Activated CD4-positive, alpha-beta memory T cell treated with anti-CD3 and anti-CD28 coated beads for 36 hours (primary cell): Measurements from ENCODE around the gene TNFRSF19. TPM values are rescaled to one million over a fixed set of nuclear protein-coding genes. Genes with fewer than 3 reads are reported as not detected.
"Not testable (repeated sequence)": the region's sequence is repeated elsewhere in the genome, so short reads cannot be mapped to it uniquely, and the experiment has no call there.

Experiments
- CTCF ChIA-PET: fragments of 350-600 bp; sonication (Branson Sonifier 250); formaldehyde crosslinking; loops from one replicate; lab custom pipeline; 2021; ENCODE audit warnings: antibody characterized with exemption, inconsistent platforms; lab: Charles Lee
- POLR2A ChIA-PET: fragments of 350-600 bp; sonication (Branson Sonifier 250); formaldehyde crosslinking; loops from one replicate; lab custom pipeline; 2021; ENCODE audit warnings: antibody characterized with exemption; lab: Charles Lee
- DNase-seq: peaks from one replicate; pipeline ENCODE4 v3.0.0-alpha.2; 2020
- H3K27ac Mint-ChIP-seq: one replicate; pipeline ENCODE4 v1.8.0; 2021; ENCODE audit warnings: mixed read lengths
- H3K27me3 Mint-ChIP-seq: one replicate; pipeline ENCODE4 v1.8.0; 2021; ENCODE audit warnings: mixed read lengths
- H3K36me3 Mint-ChIP-seq: one replicate; pipeline ENCODE4 v1.8.0; 2021; ENCODE audit warnings: mixed read lengths
- H3K4me1 Mint-ChIP-seq: one replicate; pipeline ENCODE4 v1.8.0; 2021; ENCODE audit warnings: low read depth, mixed read lengths
- H3K4me3 Mint-ChIP-seq: one replicate; pipeline ENCODE4 v1.8.0; 2021; ENCODE audit warnings: mild to moderate bottlenecking, mixed read lengths
- H3K9me3 Mint-ChIP-seq: one replicate; pipeline ENCODE4 v1.8.0; 2021; ENCODE audit warnings: mixed read lengths
- intact Hi-C: fragments of 100-400 bp; cut with micrococcal nuclease; formaldehyde crosslinking; loops from one replicate; pipeline ENCODE4 v1.15.1; 2023
- total RNA-seq, 2 experiments: library from RNA; stranded (reverse); gene quantifications; one replicate each; pipeline ENCODE4 v1.2.3, GENCODE V29; 2021

TNFRSF19 gene
- total RNA-seq, 2 experiments from 2014 or later, result not detected

GRCh38 chr13:23673867-23674605 lies 103.8 kb downstream of the TNFRSF19 start:
- DNase-seq, result no peak
- Mint-ChIP-seq H3K36me3 (no peaks in the 10 kb centered on the region), H3K27me3 (peaks cover 13% of the 10 kb centered on the region), H3K4me1 (peaks cover 13% of the 10 kb centered on the region), H3K9me3 (no peaks in the 10 kb centered on the region), H3K4me3 (no peak overlapping the region), H3K27ac (no peak overlapping the region)
- ChIA-PET POLR2A (no interaction called here), CTCF (no interaction called here)
- intact Hi-C loops, result no loop called here

- Mint-ChIP-seq H3K9me3 (no peaks in the 10 kb centered on the region), H3K27me3 (peaks cover 12% of the 10 kb centered on the region), H3K36me3 (no peaks in the 10 kb centered on the region), H3K4me1 (peaks cover 19% of the 10 kb centered on the region), H3K27ac (no peak overlapping the region), H3K4me3 (no peak overlapping the region)
- CTCF ChIA-PET, result no interaction called here
- DNase-seq, result peak; percentile 45
- POLR2A ChIA-PET, result no interaction called here
- intact Hi-C loops, result loop anchor here (5.0 kb wide), 1 partner anchor 77 kb away; no protein-coding TSS in a partner anchor
These were observed 104.8 kb downstream of the TNFRSF19 start for GRCh38 chr13:23674795-23675640.

GRCh38 chr13:23677679-23678288 lies 107.6 kb downstream of the TNFRSF19 start:
- H3K36me3 Mint-ChIP-seq, POLR2A ChIA-PET, H3K27ac Mint-ChIP-seq, H3K27me3 Mint-ChIP-seq, H3K9me3 Mint-ChIP-seq, H3K4me3 Mint-ChIP-seq, DNase-seq: not testable (repeated sequence)
- CTCF ChIA-PET, result interaction anchor here (1.7 kb wide), 1 partner anchor 283 kb away, joined by 3 read pairs; no protein-coding TSS in a partner anchor
- intact Hi-C loops, result loop anchor here (5.0 kb wide), 1 partner anchor 75 kb away; no protein-coding TSS in a partner anchor
- peaks cover 19% of the 10 kb centered on the region for H3K4me1 Mint-ChIP-seq

GRCh38 chr13:23678795-23679194 lies 108.6 kb downstream of the TNFRSF19 start:
- H3K4me3 Mint-ChIP-seq, result no peak overlapping the region
- peaks cover 5% of the 10 kb centered on the region for H3K9me3 Mint-ChIP-seq
- intact Hi-C loops, result loop anchor here (5.0 kb wide), 1 partner anchor 74 kb away; no protein-coding TSS in a partner anchor
- no peak overlapping the region for H3K27ac Mint-ChIP-seq
- ChIA-PET CTCF (no interaction called here), POLR2A (no interaction called here)
- no peak for DNase-seq
- peaks cover 1% of the 10 kb centered on the region for H3K36me3 Mint-ChIP-seq
- H3K27me3 Mint-ChIP-seq, result peaks cover 9% of the 10 kb centered on the region
- peaks cover 19% of the 10 kb centered on the region for H3K4me1 Mint-ChIP-seq

GRCh38 chr13:23679220-23679619 lies 109.0 kb downstream of the TNFRSF19 start:
- no peak overlapping the region for H3K4me3 Mint-ChIP-seq
- no peak overlapping the region for H3K27ac Mint-ChIP-seq
- peak; percentile 34 for DNase-seq
- CTCF ChIA-PET, result no interaction called here
- H3K27me3 Mint-ChIP-seq, result peaks cover 8% of the 10 kb centered on the region
- H3K4me1 Mint-ChIP-seq, result peaks cover 19% of the 10 kb centered on the region
- POLR2A ChIA-PET, result no interaction called here
- peaks cover 7% of the 10 kb centered on the region for H3K9me3 Mint-ChIP-seq
- peaks cover 3% of the 10 kb centered on the region for H3K36me3 Mint-ChIP-seq
- intact Hi-C loops, result loop anchor here (5.0 kb wide), 1 partner anchor 73 kb away; no protein-coding TSS in a partner anchor

DNA sequence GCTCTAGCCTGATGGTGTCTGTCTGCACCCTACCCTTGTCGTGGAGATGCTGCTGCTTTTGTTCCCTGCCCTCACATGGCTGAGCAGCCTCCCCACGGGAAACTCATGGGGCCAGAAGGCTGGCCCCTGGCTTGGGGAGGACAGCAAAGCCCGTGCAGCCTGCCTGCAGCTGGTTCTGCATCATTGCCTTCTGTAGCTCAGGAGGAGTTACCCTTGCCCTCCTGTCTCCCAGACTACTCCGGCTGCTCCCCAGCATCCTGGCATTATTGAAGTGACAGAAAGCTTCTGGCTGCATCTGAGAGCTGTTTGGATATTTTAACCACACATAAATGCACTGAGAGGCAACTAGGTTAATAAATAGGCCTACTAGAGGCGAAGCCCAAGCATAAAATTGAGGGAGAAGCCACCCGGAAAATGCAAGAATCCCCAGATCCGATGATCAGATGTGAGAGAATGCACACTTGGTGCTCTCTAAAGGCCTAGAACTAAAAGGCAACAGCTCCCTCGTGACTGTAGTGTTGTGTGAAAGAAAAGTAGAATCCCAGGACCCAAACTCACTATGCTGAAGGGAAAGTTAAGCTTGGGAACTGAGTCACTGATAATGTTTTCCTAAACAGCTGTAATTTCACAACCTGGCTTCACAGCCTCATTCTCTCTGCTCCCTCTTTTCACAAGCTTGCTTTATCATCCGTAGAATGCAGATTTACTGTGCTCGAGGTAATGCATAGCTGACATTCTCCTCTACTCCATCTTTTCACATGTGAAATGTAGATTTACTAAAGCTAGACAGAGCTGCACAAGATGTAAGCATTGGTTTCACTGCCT lies 110.8 kb downstream of the TNFRSF19 start:
- Mint-ChIP-seq H3K4me1 (peaks cover 10% of the 10 kb centered on the region), H3K9me3 (peaks cover 22% of the 10 kb centered on the region), H3K36me3 (peaks cover 4% of the 10 kb centered on the region), H3K4me3 (no peak overlapping the region), H3K27ac (no peak overlapping the region), H3K27me3 (peaks cover 8% of the 10 kb centered on the region)
- intact Hi-C loops, result no loop called here
- no peak for DNase-seq
- CTCF ChIA-PET, result no interaction called here
- POLR2A ChIA-PET, result interaction anchor here (0.6 kb wide), 1 partner anchor 25 kb away, joined by 3 read pairs; no protein-coding TSS in a partner anchor

GRCh38 chr13:23683084-23683483 lies 112.9 kb downstream of the TNFRSF19 start:
- peaks cover 4% of the 10 kb centered on the region for H3K36me3 Mint-ChIP-seq
- no peak overlapping the region for H3K4me3 Mint-ChIP-seq
- CTCF ChIA-PET, result no interaction called here
- H3K27me3 Mint-ChIP-seq, result peaks cover 4% of the 10 kb centered on the region
- DNase-seq, result no peak
- H3K27ac Mint-ChIP-seq, result no peak overlapping the region
- intact Hi-C loops, result no loop called here
- peaks cover 23% of the 10 kb centered on the region for H3K9me3 Mint-ChIP-seq
- POLR2A ChIA-PET, result interaction anchor here (0.8 kb wide), 1 partner anchor 15 kb away, joined by 3 read pairs; no protein-coding TSS in a partner anchor
- H3K4me1 Mint-ChIP-seq, result peaks cover 10% of the 10 kb centered on the region

GRCh38 chr13:23684647-23685046 lies 114.4 kb downstream of the TNFRSF19 start:
- ChIA-PET POLR2A (no interaction called here), CTCF (no interaction called here)
- no peaks in the 10 kb centered on the region for H3K4me1 Mint-ChIP-seq

GRCh38 chr13:23685416-23685815 lies 115.2 kb downstream of the TNFRSF19 start:
- CTCF ChIA-PET, result no interaction called here
- H3K9me3 Mint-ChIP-seq, result peaks cover 23% of the 10 kb centered on the region
- POLR2A ChIA-PET, result no interaction called here
- no peak overlapping the region for H3K4me3 Mint-ChIP-seq
- no peak overlapping the region for H3K27ac Mint-ChIP-seq
- intact Hi-C loops, result no loop called here
- DNase-seq, result no peak
- H3K36me3 Mint-ChIP-seq, result peaks cover 4% of the 10 kb centered on the region
- peaks cover 4% of the 10 kb centered on the region for H3K27me3 Mint-ChIP-seq
- no peaks in the 10 kb centered on the region for H3K4me1 Mint-ChIP-seq

More at GRCh38 chr13:23684647-23685046, 114.4 kb downstream of the TNFRSF19 start:
- intact Hi-C loops, result no loop called here
- Mint-ChIP-seq H3K4me3 (no peak overlapping the region), H3K27me3 (peaks cover 4% of the 10 kb centered on the region), H3K27ac (no peak overlapping the region), H3K36me3 (peaks cover 4% of the 10 kb centered on the region), H3K9me3 (peaks cover 23% of the 10 kb centered on the region)
- no peak for DNase-seq

DNA sequence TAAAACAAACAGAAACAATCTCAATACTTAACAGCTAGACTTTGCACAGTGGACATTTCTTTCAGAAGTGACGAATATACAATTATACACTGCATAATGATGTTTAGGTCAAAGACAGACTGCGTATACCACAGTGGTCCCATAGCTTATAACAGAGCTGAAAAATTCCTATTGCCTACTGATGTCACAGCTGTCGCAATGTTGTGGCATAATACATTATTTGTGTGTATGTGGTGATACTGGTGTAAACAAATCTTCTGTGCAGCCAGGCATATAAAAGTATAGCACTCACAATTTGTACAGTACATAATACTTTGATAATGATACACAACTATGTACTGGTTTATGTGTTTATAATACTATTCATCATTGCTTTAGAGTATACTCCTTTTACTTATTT lies 116.7 kb downstream of the TNFRSF19 start:
- no peaks in the 10 kb centered on the region for H3K4me1 Mint-ChIP-seq
- H3K27me3 Mint-ChIP-seq, result peaks cover 1% of the 10 kb centered on the region
- H3K27ac Mint-ChIP-seq, result no peak overlapping the region
- intact Hi-C loops, result no loop called here
- ChIA-PET POLR2A (no interaction called here), CTCF (no interaction called here)
- no peak overlapping the region for H3K4me3 Mint-ChIP-seq
- H3K36me3 Mint-ChIP-seq, result peaks cover 4% of the 10 kb centered on the region
- H3K9me3 Mint-ChIP-seq, result peaks cover 23% of the 10 kb centered on the region
- DNase-seq, result no peak

- peaks cover 1% of the 10 kb centered on the region for H3K27me3 Mint-ChIP-seq
- ChIA-PET CTCF (no interaction called here), POLR2A (no interaction called here)
- peaks cover 4% of the 10 kb centered on the region for H3K36me3 Mint-ChIP-seq
- no peak overlapping the region for H3K27ac Mint-ChIP-seq
- H3K4me1 Mint-ChIP-seq, result no peaks in the 10 kb centered on the region
- intact Hi-C loops, result no loop called here
- no peak overlapping the region for H3K4me3 Mint-ChIP-seq
- DNase-seq, result no peak
- peaks cover 23% of the 10 kb centered on the region for H3K9me3 Mint-ChIP-seq
These were observed 117.4 kb downstream of the TNFRSF19 start for GRCh38 chr13:23687614-23688013.
